ENCODE results near the gene ANAPC2.

Gene ANAPC2

GRCh38 chr9:137134191-137134590 lies 54.2 kb downstream of the ANAPC2 start:
- DNase-seq (ENCODE audit: low read depth, low spot score) = no peak
- in situ Hi-C loops (cut with HindIII; ENCODE audit: low sequenced_read_pairs) = no loop called here
- no peak overlapping the region for H3K4me3 ChIP-seq (ENCODE audit: low read depth, low read length)
- TF ChIP-seq CTCF (IDR thresholded peaks at IDR 0.05; ENCODE audit: low read depth, low read length) = no peak

- no peak for DNase-seq (ENCODE audit: low read depth, low spot score)
- no peak for TF ChIP-seq CTCF (IDR thresholded peaks at IDR 0.05; ENCODE audit: low read depth, low read length)
- peak overlapping the region; percentile 74 for H3K4me3 ChIP-seq (ENCODE audit: low read depth, low read length)
- in situ Hi-C loops (cut with HindIII; ENCODE audit: low sequenced_read_pairs) = no loop called here
Observed at GRCh38 chr9:137130176-137130755, 58.1 kb downstream of the ANAPC2 start.

- no peak for TF ChIP-seq CTCF (IDR thresholded peaks at IDR 0.05; ENCODE audit: low read depth, low read length)
- H3K4me3 ChIP-seq (ENCODE audit: low read depth, low read length) = peak overlapping the region; percentile 74
- in situ Hi-C loops (cut with HindIII; ENCODE audit: low sequenced_read_pairs) = no loop called here
- DNase-seq (ENCODE audit: low read depth, low spot score) = peak; percentile 92
Observed at GRCh38 chr9:137129456-137130175, 58.7 kb downstream of the ANAPC2 start.

- peak overlapping the region; percentile 74 for H3K4me3 ChIP-seq (ENCODE audit: low read depth, low read length)
- in situ Hi-C loops (cut with HindIII; ENCODE audit: low sequenced_read_pairs) = no loop called here
- no peak for TF ChIP-seq CTCF (IDR thresholded peaks at IDR 0.05; ENCODE audit: low read depth, low read length)
- DNase-seq (ENCODE audit: low read depth, low spot score) = no peak
Observed at GRCh38 chr9:137128862-137129455, 59.4 kb downstream of the ANAPC2 start.

GRCh38 chr9:137128158-137128861 lies 60.0 kb downstream of the ANAPC2 start:
- in situ Hi-C loops (cut with HindIII; ENCODE audit: low sequenced_read_pairs) = no loop called here
- DNase-seq (ENCODE audit: low read depth, low spot score) = no peak
- no peak for TF ChIP-seq CTCF (IDR thresholded peaks at IDR 0.05; ENCODE audit: low read depth, low read length)
- H3K4me3 ChIP-seq (ENCODE audit: low read depth, low read length) = peak overlapping the region; percentile 74

GRCh38 chr9:137127301-137128157 lies 60.8 kb downstream of the ANAPC2 start:
- in situ Hi-C loops (cut with HindIII; ENCODE audit: low sequenced_read_pairs) = no loop called here
- no peak overlapping the region for H3K4me3 ChIP-seq (ENCODE audit: low read depth, low read length)
- TF ChIP-seq CTCF (IDR thresholded peaks at IDR 0.05; ENCODE audit: low read depth, low read length) = no peak
- no peak for DNase-seq (ENCODE audit: low read depth, low spot score)

All from astrocyte of the spinal cord (primary cell).